GM19395 (cell line): ENCODE measurements around the gene RALY.

ENCODE experiments used
- ATAC-seq: cut with Tn5 transposase; IDR thresholded peaks from one replicate; pipeline ENCODE4 v1.9.1; 2021; ENCODE audit warnings: mild to moderate bottlenecking, moderate library complexity; ENCODE audit not compliant: unreplicated experiment

RALY gene

DNA sequence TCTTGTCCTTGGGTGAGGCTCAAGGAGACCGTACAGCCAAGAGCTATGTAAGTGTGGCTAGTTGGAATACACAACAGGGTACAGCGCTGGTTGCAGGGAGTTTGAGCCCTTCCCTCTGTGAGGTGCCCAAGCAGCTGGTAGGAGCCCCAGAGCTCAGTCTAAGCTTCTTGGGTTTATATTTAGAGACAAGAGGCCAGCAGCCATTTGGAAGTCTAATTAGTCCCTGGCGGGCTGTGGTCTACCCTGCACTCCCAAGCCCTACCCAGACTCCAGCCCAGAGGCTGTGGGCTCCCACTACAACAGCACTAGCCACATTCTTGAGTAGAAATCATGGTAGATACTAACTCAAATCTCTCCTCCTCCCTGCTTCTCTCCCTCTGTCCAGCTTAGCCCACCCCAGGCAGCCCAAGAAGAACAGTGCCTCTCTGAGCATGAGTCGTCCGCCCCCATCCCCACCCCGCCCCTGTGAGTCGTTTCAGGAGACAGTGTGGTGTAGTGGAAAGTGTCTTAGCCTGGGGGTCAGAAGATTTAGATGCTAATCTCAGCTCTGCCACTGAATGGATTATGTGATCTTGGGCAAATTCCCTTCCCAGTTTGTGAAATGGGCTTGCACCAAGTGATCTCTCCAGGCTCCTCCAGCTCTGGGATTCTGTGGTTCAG, 80.5 kb downstream of the RALY start:
- no peak for ATAC-seq

DNA sequence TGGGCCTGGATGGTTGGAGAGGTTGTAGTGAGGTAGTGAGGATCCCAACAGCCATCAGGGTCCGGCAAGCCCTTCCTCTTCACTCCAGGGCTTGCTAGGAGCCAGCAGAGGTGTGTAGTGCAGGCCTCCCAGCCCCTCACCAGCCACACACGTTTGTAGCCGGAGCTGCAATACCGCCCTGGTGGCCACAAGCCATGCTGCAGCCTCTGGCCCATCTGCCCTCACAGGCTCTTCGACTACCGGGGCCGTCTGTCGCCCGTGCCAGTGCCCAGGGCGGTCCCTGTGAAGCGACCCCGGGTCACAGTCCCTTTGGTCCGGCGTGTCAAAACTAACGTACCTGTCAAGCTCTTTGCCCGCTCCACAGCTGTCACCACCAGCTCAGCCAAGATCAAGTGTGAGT, 81.9 kb downstream of the RALY start:
- ATAC-seq = no peak

GRCh38 chr20:34076952-34077351, 83.2 kb downstream of the RALY start:
- ATAC-seq = no peak

- ATAC-seq = no peak
Measured at GRCh38 chr20:34078540-34078939, 84.8 kb downstream of the RALY start.

- ATAC-seq = no peak
Measured at GRCh38 chr20:34079818-34080217, 86.1 kb downstream of the RALY start.

DNA sequence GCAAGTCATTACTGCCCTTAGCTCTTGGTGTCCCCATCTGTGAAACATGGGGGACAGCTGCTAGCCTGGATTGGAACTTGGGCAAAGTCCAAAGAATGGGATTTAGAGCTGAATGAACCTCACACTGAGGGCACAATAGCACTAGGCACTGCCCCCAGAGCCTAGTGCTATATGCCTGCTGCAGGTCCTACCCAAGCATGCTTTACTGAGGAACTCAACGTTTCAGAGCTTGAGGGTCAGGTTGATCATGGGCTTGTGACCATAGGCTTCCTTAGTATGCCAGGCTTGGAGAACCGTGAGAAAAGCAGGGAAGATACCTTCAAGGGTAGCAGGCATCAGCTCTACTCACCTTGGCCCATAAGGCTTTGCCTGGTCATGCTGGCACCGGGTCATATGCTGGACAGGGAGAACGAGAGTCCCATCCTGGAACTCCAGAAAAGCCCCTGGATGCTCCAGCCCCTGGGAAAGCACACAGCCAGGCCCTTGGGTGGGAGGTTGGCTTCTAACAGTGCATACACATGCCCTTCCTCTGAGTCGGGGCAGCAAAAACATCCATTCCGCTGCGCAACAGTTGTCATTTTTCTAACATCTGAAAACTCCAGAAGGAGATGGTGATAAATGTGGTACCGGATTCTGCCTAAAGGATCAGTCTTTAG, 88.6 kb downstream of the RALY start:
- ATAC-seq = no peak

DNA sequence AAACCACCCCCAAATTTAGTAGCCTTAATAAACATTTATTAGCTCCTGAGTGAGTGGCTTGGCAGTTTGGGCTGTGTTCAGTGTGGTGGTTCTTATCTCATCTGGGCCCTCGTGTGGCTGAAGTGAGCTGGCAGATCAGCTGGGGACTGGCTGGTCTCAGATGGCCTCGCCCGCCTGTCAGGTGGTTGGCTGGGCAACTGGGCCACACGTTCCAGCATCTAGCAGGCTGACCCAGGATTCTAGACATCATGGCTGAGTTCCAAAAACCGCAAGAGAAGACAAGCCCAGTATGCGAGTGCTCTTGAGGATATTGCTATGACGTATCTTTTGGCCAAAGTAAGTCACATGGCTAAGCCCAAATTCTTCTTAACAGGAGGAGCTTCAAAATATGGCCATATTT, 89.4 kb downstream of the RALY start:
- no peak for ATAC-seq

- ATAC-seq = no peak
Measured at GRCh38 chr20:34083781-34084180, 90.1 kb downstream of the RALY start.

- no peak for ATAC-seq
Measured at GRCh38 chr20:34084227-34084923, 90.7 kb downstream of the RALY start.

GRCh38 chr20:34085544-34086040, 91.9 kb downstream of the RALY start:
- ATAC-seq = no peak

DNA sequence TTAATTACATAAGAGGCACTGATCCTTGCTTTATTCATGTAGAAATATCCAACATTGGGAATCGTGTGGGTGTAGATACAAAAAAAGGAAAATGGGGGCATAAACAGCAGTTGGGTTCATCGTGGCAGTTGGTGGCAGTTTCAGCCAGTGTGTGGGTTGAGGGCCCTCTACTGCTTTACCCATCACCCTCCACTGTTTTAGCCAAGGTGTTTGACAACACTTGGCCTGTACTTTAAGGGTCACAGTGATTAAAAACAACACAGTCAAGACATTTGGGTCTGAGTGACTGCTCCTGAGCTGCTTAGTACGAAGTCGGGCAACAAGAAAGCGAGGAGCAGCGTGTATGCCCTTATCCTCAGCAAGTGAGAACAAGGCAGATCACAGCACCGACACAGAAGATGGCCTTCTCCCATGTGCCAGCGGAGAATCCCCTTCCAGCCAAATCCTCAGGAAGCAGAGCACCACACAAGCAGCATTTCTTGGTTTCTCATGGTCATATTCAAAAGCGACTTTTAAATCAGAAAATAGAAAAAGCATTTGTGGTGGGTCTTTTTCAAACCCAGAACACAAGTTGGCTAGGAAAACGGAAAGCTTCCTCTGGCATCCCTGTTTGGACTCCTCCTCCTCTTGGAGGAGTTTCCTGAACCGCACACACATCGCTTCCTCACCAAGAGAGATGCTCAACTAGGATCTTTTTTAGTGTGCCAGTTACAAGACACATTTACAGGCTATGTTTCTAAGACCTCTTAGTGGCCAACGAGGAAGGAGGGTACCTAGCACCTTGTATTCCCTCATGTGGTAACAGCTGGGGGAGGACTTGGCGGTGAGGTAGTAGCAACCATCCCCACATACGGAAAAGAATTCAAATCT, 94.8 kb downstream of the RALY start:
- no peak for ATAC-seq

DNA sequence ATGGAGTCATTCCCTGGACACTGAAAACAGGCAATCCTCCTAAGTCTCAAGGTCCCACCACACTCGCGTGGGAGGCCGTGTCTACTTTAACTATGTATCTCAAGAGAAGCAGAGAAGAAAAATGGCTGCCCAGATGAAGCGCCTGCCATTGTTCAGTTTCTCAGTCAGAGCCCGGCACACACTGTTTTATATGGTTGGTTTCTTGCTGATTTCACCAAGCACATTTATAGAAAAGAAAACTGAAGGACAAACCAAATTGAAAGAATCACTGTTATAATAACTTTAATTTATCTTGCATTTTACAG, 95.4 kb downstream of the RALY start:
- ATAC-seq = no peak

GRCh38 chr20:34089655-34090345, 96.1 kb downstream of the RALY start:
- no peak for ATAC-seq

- no peak for ATAC-seq
Measured at GRCh38 chr20:34090645-34091044, 96.9 kb downstream of the RALY start.

- ATAC-seq = no peak
Measured at GRCh38 chr20:34091637-34092200, 98.0 kb downstream of the RALY start.

DNA sequence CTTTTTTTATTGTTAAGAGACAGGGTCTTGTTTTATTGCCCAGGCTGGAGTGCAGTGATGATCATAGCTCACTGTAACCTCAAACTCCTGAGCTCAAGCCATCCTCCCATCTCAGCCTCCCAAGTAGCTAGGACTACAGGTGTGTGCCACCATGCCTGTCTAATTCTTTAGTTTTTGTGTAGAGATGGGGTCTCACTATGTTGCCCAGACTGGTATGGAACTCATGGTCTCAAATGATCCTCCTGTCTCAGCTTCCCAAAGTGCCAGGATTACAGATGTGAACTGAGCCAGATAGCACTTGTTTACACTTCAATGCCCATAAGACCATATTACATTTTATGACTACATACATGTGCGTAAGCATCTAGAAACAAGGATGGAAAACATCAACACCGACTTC, 100.2 kb downstream of the RALY start:
- no peak for ATAC-seq

- no peak for ATAC-seq
Measured at GRCh38 chr20:34095825-34096224, 102.1 kb downstream of the RALY start.

GRCh38 chr20:34096699-34097444, 103.2 kb downstream of the RALY start:
- no peak for ATAC-seq

- no peak for ATAC-seq
Measured at GRCh38 chr20:34098570-34098969, 104.9 kb downstream of the RALY start.

DNA sequence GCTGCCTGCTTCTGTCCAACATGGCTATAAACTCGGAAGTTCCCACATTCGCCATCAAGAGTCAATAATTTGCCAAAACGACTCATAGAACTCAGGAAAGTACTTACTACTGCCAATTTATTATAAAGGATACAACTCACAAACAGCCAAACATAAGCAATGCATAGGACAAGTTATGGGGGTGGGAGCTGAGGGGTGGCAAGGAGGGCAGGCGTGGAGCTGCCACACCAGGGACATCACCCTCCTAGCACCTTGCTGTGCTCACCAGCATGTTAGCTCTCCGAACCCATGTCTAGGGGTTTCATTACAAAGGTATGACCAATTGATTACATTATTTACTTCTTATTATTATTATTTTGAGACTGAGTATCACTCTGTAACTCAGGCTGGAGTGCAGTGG, 106.0 kb downstream of the RALY start:
- no peak for ATAC-seq
